NOMO-1 treated with dmso at 0.1 percent for 144 hours (cell line): ENCODE measurements around the gene TMEM187.

Experiments
- DNase-seq: peaks from one replicate; lab custom pipeline; 2025; ENCODE audit not compliant: unreplicated experiment; lab: John Stamatoyannopoulos, UW

The TMEM187 gene

GRCh38 chrX:154018518-154019060 lies 46.0 kb downstream of the TMEM187 start:
- DNase-seq = no peak

- DNase-seq = no peak
Observed at GRCh38 chrX:154019061-154019621, 46.6 kb downstream of the TMEM187 start.

GRCh38 chrX:154019633-154020528 lies 47.3 kb downstream of the TMEM187 start, which contains the start of gene IRAK1:
Gene IRAK1, minus strand, starts transcription at chrX:154019902. Its CDS starts 90 bp downstream, at chrX:154019812.
- peak; percentile 21 for DNase-seq

GRCh38 chrX:154020536-154021115 lies 48.1 kb downstream of the TMEM187 start:
- no peak for DNase-seq

- DNase-seq = no peak
Observed at GRCh38 chrX:154021131-154021611, 48.6 kb downstream of the TMEM187 start.

- no peak for DNase-seq
Observed at GRCh38 chrX:154022108-154022507, 49.6 kb downstream of the TMEM187 start.

GRCh38 chrX:154023276-154024000 lies 50.9 kb downstream of the TMEM187 start:
- DNase-seq = no peak

- DNase-seq = no peak
Observed at GRCh38 chrX:154024271-154024670, 51.7 kb downstream of the TMEM187 start.

GRCh38 chrX:154025230-154025629 lies 52.7 kb downstream of the TMEM187 start:
- no peak for DNase-seq

GRCh38 chrX:154026136-154027021 lies 53.8 kb downstream of the TMEM187 start:
- DNase-seq = no peak

- DNase-seq = no peak
Observed at GRCh38 chrX:154027022-154027402, 54.5 kb downstream of the TMEM187 start.

GRCh38 chrX:154027986-154028385 lies 55.4 kb downstream of the TMEM187 start:
- DNase-seq = no peak

- DNase-seq = no peak
Observed at GRCh38 chrX:154028502-154029184, 56.1 kb downstream of the TMEM187 start.

- no peak for DNase-seq
Observed at GRCh38 chrX:154029439-154029838, 56.9 kb downstream of the TMEM187 start.

- no peak for DNase-seq
Observed at GRCh38 chrX:154030266-154030665, 57.7 kb downstream of the TMEM187 start.

GRCh38 chrX:154030715-154031305 lies 58.3 kb downstream of the TMEM187 start:
- DNase-seq = no peak

GRCh38 chrX:154032160-154032559 lies 59.6 kb downstream of the TMEM187 start:
- no peak for DNase-seq

- no peak for DNase-seq
Observed at GRCh38 chrX:154032653-154033052, 60.1 kb downstream of the TMEM187 start.
